ENCODE results near the gene ADGRE2.
A peak's percentile ranks its signal among the peaks of the same experiment; 100 is the strongest.
"Not testable (repeated sequence)": the region's sequence is repeated elsewhere in the genome, so short reads cannot be mapped to it uniquely, and the experiment has no call there.

Gene ADGRE2

GRCh38 chr19:14778110-14778845 lies at the start of gene ADGRE2:
Gene ADGRE2 (minus strand): TSS chr19:14778560. CDS start chr19:14776756, 1,804 bp downstream.
- DNase-seq: not testable (repeated sequence)

- no peak for DNase-seq
Measured at GRCh38 chr19:14826006-14826405, 47.6 kb upstream of the ADGRE2 start.

DNA sequence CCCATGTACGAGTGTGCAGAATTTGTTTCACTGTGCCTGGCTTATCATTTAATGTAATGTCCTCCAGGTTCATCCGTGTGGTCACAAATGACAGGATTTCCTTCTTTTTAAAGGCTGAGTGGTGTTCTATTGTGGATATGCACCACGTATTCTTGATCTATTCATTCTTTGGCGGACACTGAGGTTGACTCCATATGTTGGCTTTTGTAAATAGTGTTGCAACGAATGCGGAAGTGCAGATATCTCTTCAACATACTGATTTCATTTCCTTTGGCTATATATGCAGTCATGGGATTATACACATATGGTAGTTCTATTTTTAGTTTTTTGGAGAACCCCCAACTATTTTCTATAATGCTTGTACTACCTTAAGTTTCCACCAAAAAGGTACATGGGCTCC lies 43.6 kb upstream of the ADGRE2 start:
- no peak for DNase-seq

- DNase-seq: no peak
Measured at GRCh38 chr19:14818588-14818987, 40.2 kb upstream of the ADGRE2 start.

DNA sequence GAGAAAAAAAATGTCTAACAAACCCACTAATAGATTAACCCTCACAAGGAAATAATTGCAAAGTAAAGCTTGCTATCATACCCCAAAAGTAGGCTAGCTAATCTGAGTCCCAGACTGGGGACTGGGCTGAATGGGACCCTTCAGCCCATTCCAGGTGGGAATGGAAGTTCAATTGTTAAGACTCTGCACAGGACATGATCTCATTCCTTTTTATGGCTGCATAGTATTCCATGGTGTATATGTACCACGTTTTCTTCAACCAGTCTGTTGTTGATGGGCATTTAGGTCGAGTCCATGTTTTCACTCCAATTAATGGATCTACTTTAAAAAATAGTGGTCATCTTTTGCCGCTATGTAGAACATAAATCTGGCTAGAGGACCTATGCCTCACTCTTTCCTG lies 38.7 kb upstream of the ADGRE2 start:
- no peak for DNase-seq

DNA sequence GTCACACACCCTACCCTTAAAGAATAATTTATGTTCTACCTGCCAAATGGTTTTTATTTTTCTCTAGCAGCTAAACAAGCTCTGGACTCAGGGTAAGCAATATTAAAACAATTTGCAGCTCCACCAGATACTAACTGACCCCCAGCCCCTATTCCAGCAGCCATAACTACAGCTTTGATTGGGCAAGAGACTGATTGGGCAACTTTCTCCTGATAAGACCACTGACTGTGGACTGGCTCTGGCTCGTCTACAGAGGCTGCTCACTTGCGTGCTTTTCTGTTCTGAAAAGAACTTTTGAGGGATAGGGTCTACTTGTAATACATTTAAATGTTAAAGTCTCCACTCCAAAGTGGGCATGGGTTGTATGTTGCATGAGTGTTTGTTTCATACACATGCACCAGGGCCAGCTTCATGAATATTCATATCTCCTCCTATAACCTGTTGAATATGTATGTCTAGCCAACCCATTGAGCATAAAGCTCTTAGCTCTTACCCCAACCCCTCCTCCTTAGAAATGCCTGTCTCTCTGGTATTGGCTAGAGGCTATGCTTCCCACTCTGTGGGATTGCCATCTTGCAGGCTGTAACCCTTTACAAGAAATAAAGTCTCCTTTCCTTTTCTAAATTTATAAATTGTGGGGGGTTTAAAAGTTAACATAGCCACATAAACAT lies 36.8 kb upstream of the ADGRE2 start:
- DNase-seq: no peak

DNA sequence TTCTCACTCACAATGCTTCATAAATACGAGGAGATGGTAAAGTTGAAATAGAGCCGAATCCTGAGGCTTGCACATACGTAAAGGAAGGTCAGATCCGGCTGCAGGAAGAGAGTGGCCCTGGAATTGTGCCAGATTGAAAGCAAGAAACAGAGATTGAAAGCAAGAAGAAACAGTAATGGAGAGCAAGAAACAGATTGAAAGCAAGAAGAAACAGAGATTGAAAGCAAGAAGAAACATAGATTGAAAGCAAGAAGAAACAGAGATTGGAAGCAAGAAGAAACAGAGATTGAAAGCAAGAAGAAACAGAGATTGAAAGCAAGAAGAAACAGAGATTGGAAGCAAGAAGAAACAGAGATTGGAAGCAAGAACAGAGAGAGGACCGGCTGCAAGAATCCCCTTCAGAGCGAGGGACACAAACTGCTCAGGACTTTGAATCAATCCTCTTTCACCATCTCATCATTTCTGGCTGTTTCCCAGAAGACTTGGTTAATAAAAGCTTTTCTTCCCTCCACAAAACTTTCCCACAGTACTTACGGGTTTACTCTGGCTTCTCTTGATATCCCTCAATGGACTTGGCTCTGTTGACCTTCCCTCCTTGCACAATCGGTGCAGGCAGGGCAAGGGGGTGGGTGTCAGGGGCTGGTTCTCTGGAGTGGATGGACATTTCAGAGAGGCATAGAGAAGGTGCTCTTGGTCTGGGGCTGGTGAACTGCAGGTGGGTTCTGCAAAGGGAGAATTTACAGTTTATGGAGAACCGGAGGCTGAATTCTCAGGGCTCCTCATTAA lies 31.1 kb upstream of the ADGRE2 start:
- no peak for DNase-seq

- no peak for DNase-seq
Measured at GRCh38 chr19:14804765-14805164, 26.4 kb upstream of the ADGRE2 start.

GRCh38 chr19:14798760-14799159 lies 20.4 kb upstream of the ADGRE2 start:
- DNase-seq: no peak

DNA sequence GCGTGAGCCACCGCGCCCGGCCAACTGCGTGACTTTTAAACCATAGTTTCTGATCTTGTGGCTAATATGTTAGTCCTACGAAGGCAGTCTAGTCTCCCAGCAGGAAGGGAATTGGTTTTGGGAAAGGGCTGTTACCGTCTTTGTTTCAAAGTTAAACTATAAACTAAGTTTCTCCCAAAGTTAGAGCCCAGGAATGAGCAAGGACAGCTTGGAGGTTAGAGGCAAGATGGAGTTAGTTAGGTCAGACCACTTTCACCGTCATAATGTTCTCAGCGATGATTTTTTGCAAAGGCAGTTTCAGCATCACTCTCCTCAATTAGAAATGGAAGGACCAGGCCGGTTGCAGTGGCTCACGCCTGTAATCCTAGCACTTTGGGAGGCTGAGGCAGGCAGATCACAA lies 17.7 kb upstream of the ADGRE2 start:
- no peak for DNase-seq

GRCh38 chr19:14795078-14795721 lies 16.8 kb upstream of the ADGRE2 start:
- DNase-seq: no peak

GRCh38 chr19:14792250-14792649 lies 13.9 kb upstream of the ADGRE2 start:
- DNase-seq: not testable (repeated sequence)

- peak in 1 of 2 experiments; percentile 9 for DNase-seq
Measured at GRCh38 chr19:14786421-14786851, 8.1 kb upstream of the ADGRE2 start.

GRCh38 chr19:14785102-14785793 lies 6.9 kb upstream of the ADGRE2 start:
- not testable (repeated sequence) for DNase-seq

DNA sequence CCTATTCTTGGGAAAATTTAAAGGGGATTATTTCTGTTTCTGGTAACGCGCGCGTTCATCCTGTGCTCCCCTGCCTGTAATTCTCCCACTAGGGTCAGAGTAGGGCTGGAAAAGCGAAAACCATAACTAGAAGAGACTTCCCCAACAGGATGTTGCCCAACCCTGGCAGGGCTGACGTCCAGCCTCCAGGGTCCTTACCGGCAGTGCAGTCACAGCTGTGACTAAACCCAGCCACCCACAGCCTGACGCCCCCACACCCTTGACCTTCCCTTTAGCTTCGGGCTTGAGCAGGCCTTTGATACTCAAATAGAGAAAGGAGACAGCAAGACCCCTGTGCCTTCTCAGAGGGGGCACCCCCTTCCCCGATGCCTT lies 6.4 kb upstream of the ADGRE2 start:
- not testable (repeated sequence) for DNase-seq

- DNase-seq: not testable (repeated sequence)
Measured at GRCh38 chr19:14783410-14783998, 5.1 kb upstream of the ADGRE2 start.

DNA sequence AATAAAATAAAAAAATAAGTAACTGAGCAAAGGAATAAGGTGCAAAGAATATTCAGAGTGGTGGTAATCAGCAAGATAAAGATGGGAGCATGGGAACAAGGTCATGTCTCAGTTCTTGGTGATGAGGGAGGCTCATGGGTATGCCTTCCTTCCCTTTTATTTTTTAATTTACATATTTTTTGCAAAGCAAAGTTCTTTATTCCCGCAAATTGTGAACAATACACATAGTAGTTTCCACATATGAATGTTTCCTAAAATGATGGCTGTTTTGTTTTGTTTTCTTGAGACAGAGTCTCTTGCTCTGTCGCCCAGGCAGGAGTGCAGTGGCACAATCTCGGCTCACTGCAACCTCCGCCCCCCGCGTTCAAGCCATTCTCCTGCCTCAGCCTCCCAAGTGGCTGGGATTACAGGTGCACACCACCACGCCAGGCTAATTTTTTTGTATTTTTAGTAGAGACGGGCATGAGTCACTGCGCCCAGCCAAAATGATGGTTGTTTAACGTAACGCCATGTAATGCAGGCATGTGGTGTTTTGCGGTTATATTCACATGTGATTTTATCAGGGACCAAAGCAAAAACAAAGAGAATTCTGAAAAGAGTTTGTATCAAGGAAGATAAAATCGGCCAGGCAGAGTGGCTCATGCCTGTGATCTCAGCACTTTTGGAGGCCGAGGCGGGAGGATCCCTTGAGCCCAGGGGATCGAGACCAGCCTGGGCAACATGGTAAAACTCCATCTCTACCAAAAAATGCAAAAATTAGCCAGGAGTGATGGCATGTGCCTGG lies 4.5 kb upstream of the ADGRE2 start:
- no peak for DNase-seq

GRCh38 chr19:14781713-14782536 lies 3.6 kb upstream of the ADGRE2 start:
- not testable (repeated sequence) for DNase-seq

DNA sequence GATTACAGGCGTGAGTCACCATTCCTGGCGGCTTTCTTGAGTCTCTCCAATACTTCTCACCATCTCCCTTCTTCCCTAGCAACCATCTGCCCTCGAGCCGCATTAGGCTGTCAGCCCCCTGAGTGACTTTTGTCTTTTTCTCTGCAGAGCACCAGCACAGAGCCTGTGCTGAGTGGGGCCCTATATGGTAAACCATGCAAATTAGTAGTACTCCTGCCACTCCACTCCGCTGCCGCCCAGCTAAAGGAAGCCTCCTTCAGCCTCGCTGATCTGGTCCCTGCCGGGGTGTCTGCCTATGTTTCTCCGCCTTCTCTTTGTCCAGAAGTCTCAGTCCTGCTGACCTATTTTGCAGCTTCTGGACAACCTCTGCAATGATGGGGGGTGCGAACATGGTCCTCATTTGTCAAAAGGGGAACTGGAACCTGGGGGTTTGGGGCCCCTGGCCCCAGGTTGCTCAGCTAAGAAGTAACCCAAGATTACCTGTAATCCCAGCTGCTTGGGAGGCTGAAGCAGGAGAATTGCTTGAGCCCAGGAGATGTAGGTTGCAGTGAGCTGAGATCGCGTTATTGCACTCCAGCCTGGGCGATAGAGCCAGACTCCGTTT lies 2.4 kb upstream of the ADGRE2 start:
- not testable (repeated sequence) for DNase-seq

DNA sequence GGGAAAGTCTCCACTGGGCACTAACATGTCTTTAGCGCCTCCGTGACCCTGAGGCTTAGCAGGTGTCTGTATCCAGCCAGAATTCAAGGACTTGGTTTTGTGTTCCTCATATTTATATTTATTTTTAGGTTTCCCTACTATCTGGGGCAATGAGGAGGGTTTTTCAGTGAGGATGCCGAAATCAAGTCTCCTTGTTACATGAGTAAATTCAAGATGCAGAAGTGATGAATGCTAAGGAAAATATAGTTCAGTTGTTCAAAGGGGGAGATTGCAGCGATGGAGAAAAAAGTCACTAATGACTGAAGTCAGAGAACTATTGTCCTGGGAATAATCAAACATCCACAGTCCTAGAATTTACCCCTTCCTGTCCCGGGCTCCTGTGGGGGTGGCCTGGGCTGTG lies 791 bp upstream of the ADGRE2 start:
- DNase-seq: no peak
